H1 (cell line): Measurements from ENCODE around the gene AFTPH. TPM values are rescaled to one million over a fixed set of nuclear protein-coding genes. Genes with fewer than 3 reads are reported as not detected.

Source experiments
- CTCF ChIA-PET: fragments of 300-600 bp; sonication (Branson Sonifier 250); formaldehyde crosslinking; loops from one replicate; lab custom pipeline; 2021; ENCODE audit not compliant: partially characterized antibody; lab: Charles Lee
- POLR2A ChIA-PET: fragments of 300-600 bp; sonication (Branson Sonifier 250); formaldehyde crosslinking; loops from one replicate; lab custom pipeline; 2021; ENCODE audit warnings: inconsistent platforms; ENCODE audit not compliant: partially characterized antibody; lab: Charles Lee
- DNase-seq, 2 experiments: peaks; one replicate each; pipeline versions ENCODE4 v3.0.0 to v3.0.0-alpha.2; 2010 to 2022; ENCODE audit warnings: low spot score in 2 of 2, low read depth in 1 of 2, mixed read lengths in 1 of 2
- FAIRE-seq: peaks from 2 replicates; lab custom pipeline; 2011; peaks lifted over from hg19 to GRCh38; lab: Jason Lieb, UNC
- H2AFZ ChIP-seq: 2 replicates; pipeline ENCODE4 v1.8.1; 2012; ENCODE audit warnings: low read length, inconsistent platforms
- H2AK5ac ChIP-seq: 2 replicates; pipeline ENCODE4 v1.6.1; 2013; ENCODE audit warnings: low read depth, low read length
- H2BK120ac ChIP-seq: replicated peaks from 2 replicates; pipeline ENCODE3; 2013; ENCODE audit warnings: low read depth, low read length, inconsistent platforms
- H2BK12ac ChIP-seq: 2 replicates; pipeline ENCODE4 v1.6.1; 2013; ENCODE audit warnings: low read depth, low read length
- H2BK15ac ChIP-seq: 2 replicates; pipeline ENCODE4 v1.6.1; 2013; ENCODE audit warnings: low read length
- H2BK20ac ChIP-seq: 2 replicates; pipeline ENCODE4 v1.6.1; 2013; ENCODE audit warnings: low read length
- H2BK5ac ChIP-seq: 2 replicates; pipeline ENCODE4 v1.6.1; 2013; ENCODE audit warnings: low read depth, low read length
- H3K14ac ChIP-seq: 2 replicates; pipeline ENCODE4 v1.6.1; 2013; ENCODE audit warnings: inconsistent platforms; ENCODE audit not compliant: insufficient read length
- H3K18ac ChIP-seq: 2 replicates; pipeline ENCODE4 v1.6.1; 2013; ENCODE audit warnings: low read length; ENCODE audit errors: extremely low read depth
- H3K23ac ChIP-seq: 2 replicates; pipeline ENCODE4 v1.6.1; 2013; ENCODE audit warnings: inconsistent platforms; ENCODE audit not compliant: insufficient read length
- H3K23me2 ChIP-seq: 2 replicates; pipeline ENCODE4 v1.6.1; 2013; ENCODE audit warnings: low read depth, low read length
- H3K27ac ChIP-seq: 2 replicates; pipeline ENCODE4 v1.6.1; 2011; ENCODE audit warnings: low read depth, low read length, inconsistent platforms
- H3K27me3 ChIP-seq, 4 experiments: replicated peaks in 1 of 4; 1 replicate in 1 of 4; 2 replicates in 3 of 4; pipeline versions ENCODE4 v1.6.1 to v1.8.1; 2011 to 2013; ENCODE audit warnings: low read length in 3 of 4, mild to moderate bottlenecking in 3 of 4, inconsistent platforms in 2 of 4, mixed read lengths in 2 of 4, moderate library complexity in 1 of 4; ENCODE audit not compliant: control insufficient read depth in 3 of 4, insufficient read depth in 3 of 4; ENCODE audit errors: extremely low read depth in 1 of 4
- H3K36me3 ChIP-seq, 4 experiments: 2 replicates each; pipeline versions ENCODE4 v1.6.1 to v1.8.1; 2011 to 2013; ENCODE audit warnings: mild to moderate bottlenecking in 4 of 4, low read length in 3 of 4, moderate library complexity in 2 of 4, control low read depth in 1 of 4, inconsistent platforms in 1 of 4; ENCODE audit not compliant: insufficient read depth in 4 of 4, control insufficient read depth in 2 of 4
- H3K4ac ChIP-seq: replicated peaks from 2 replicates; pipeline ENCODE3; 2013; ENCODE audit warnings: low read length, low read depth, mixed read lengths, inconsistent platforms; ENCODE audit not compliant: insufficient read length
- H3K4me1 ChIP-seq, 4 experiments: replicated peaks in 1 of 4; 1 replicate in 1 of 4; 2 replicates in 3 of 4; pipeline versions ENCODE4 v1.6.1 to v1.8.1; 2011 to 2013; ENCODE audit warnings: low read length in 3 of 4, inconsistent platforms in 2 of 4, mixed read lengths in 1 of 4; ENCODE audit not compliant: insufficient read depth in 4 of 4, control insufficient read depth in 3 of 4
- H3K4me2 ChIP-seq, 2 experiments: 2 replicates each; pipeline versions ENCODE4 v1.6.1 to v1.8.1; 2011 to 2013; ENCODE audit warnings: low read depth in 2 of 2, low read length in 2 of 2, control low read depth in 1 of 2, inconsistent platforms in 1 of 2, mild to moderate bottlenecking in 1 of 2; ENCODE audit not compliant: insufficient read depth in 1 of 2
- H3K4me3 ChIP-seq, 4 experiments: fragments of 200-600, 300-600 bp in 1 of 4; sonication (generic), shearing (Covaris generic), sonication (Bioruptor Twin) in 1 of 4; 2 replicates each; pipeline versions ENCODE4 v1.5.1 to v1.8.1; 2011 to 2016; ENCODE audit warnings: low read length in 4 of 4, low read depth in 3 of 4, control low read depth in 2 of 4, inconsistent platforms in 2 of 4, mild to moderate bottlenecking in 2 of 4, mixed read lengths in 1 of 4, moderate library complexity in 1 of 4; ENCODE audit not compliant: insufficient read depth in 2 of 4; ENCODE audit errors: extremely low read depth in 1 of 4
- H3K56ac ChIP-seq: replicated peaks from 2 replicates; pipeline ENCODE3; 2013; ENCODE audit warnings: low read depth, mild to moderate bottlenecking, mixed read lengths, low read length, inconsistent platforms; ENCODE audit not compliant: insufficient read length
- H3K79me1 ChIP-seq: 2 replicates; pipeline ENCODE4 v1.6.1; 2013; ENCODE audit warnings: low read depth, low read length, control low read depth
- H3K79me2 ChIP-seq, 2 experiments: 2 replicates each; pipeline versions ENCODE4 v1.6.1 to v1.8.1; 2012 to 2013; ENCODE audit warnings: low read length in 2 of 2, mild to moderate bottlenecking in 2 of 2, inconsistent platforms in 1 of 2; ENCODE audit not compliant: insufficient read depth in 2 of 2, control insufficient read depth in 1 of 2
- H3K9ac ChIP-seq, 4 experiments: replicated peaks in 1 of 4; 1 replicate in 1 of 4; 2 replicates in 3 of 4; pipeline versions ENCODE4 v1.6.1 to v1.8.1; 2011 to 2013; ENCODE audit warnings: low read depth in 3 of 4, low read length in 3 of 4, control low read depth in 2 of 4, mild to moderate bottlenecking in 2 of 4, moderate library complexity in 2 of 4, inconsistent platforms in 1 of 4; ENCODE audit errors: extremely low read depth in 1 of 4
- H3K9me3 ChIP-seq, 2 experiments: 2 replicates each; pipeline versions ENCODE4 v1.6.1 to v1.8.1; 2012 to 2013; ENCODE audit warnings: mild to moderate bottlenecking in 2 of 2, moderate library complexity in 2 of 2, control low read depth in 1 of 2, inconsistent platforms in 1 of 2, low read depth in 1 of 2, low read length in 1 of 2, mixed read lengths in 1 of 2; ENCODE audit not compliant: insufficient read depth in 2 of 2
- H4K20me1 ChIP-seq, 2 experiments: replicated peaks in 1 of 2; 2 replicates each; pipeline versions ENCODE3 to v1.8.1; 2011 to 2013; ENCODE audit warnings: inconsistent platforms in 2 of 2, low read length in 2 of 2, mild to moderate bottlenecking in 1 of 2; ENCODE audit not compliant: insufficient read depth in 2 of 2, control insufficient read depth in 1 of 2
- H4K5ac ChIP-seq: 2 replicates; pipeline ENCODE4 v1.6.1; 2013; ENCODE audit warnings: low read length, low read depth, mixed read lengths, inconsistent platforms; ENCODE audit not compliant: insufficient read length
- H4K8ac ChIP-seq: 2 replicates; pipeline ENCODE4 v1.8.0; 2013; ENCODE audit warnings: mild to moderate bottlenecking, moderate library complexity, low read length, inconsistent platforms; ENCODE audit not compliant: insufficient read depth; ENCODE audit errors: extremely low read depth
- H4K91ac ChIP-seq: replicated peaks from 2 replicates; pipeline ENCODE3; 2013; ENCODE audit warnings: low read length, mixed read lengths, inconsistent platforms; ENCODE audit not compliant: insufficient read length
- ASH2L ChIP-seq: fragments of 200-600, 300-600 bp; sonication (generic); IDR thresholded peaks from one replicate; pipeline ENCODE4 v1.7.1; 2017; ENCODE audit warnings: low read length
- BCL11A ChIP-seq, 2 experiments: IDR thresholded peaks; one replicate each; pipeline ENCODE4 v1.6.1; 2011; ENCODE audit warnings: low read depth in 2 of 2, low read length in 2 of 2, mild to moderate bottlenecking in 2 of 2
- CBX5 ChIP-seq: fragments of 300-800, 300-1000 bp; sonication (generic); IDR thresholded peaks from 2 replicates; pipeline ENCODE4 v1.7.1; 2016; ENCODE audit warnings: antibody characterized with exemption, low read length, low read depth
- CTCF ChIP-seq, 3 experiments: IDR thresholded peaks; 1 replicate in 2 of 3; 2 replicates in 1 of 3; pipeline versions ENCODE4 v1.5.1 to v1.6.1; 2011; ENCODE audit warnings: low read length in 3 of 3, mild to moderate bottlenecking in 3 of 3, inconsistent platforms in 2 of 3, low read depth in 1 of 3, moderate library complexity in 1 of 3; ENCODE audit not compliant: insufficient read depth in 1 of 3; ENCODE audit errors: control extremely low read depth in 1 of 3
- EZH2 ChIP-seq: fragments of 200-600 bp; sonication (generic); IDR thresholded peaks from 2 replicates; pipeline ENCODE4 v1.7.1; 2012; ENCODE audit warnings: low read depth, mild to moderate bottlenecking, moderate library complexity, low read length, inconsistent platforms; ENCODE audit not compliant: severe bottlenecking
- KDM5A ChIP-seq: fragments of 200-600 bp; IDR thresholded peaks from 2 replicates; pipeline ENCODE4 v1.7.1; 2012; ENCODE audit warnings: mild to moderate bottlenecking, low read length, inconsistent platforms, mixed read lengths
- MAX ChIP-seq: IDR thresholded peaks from 2 replicates; pipeline ENCODE4 v1.6.1; 2012; ENCODE audit warnings: inconsistent platforms
- POLR2A ChIP-seq, 2 experiments: IDR thresholded peaks; 1 replicate in 1 of 2; 2 replicates in 1 of 2; pipeline ENCODE4 v1.6.1; 2011; ENCODE audit warnings: low read depth in 2 of 2, low read length in 2 of 2, mild to moderate bottlenecking in 2 of 2; ENCODE audit errors: control extremely low read depth in 1 of 2
- SP1 ChIP-seq: IDR thresholded peaks from 2 replicates; pipeline ENCODE4 v1.6.1; 2011; ENCODE audit warnings: low read depth, low read length
- TCF12 ChIP-seq: IDR thresholded peaks from 2 replicates; pipeline ENCODE4 v1.6.1; 2011; ENCODE audit warnings: low read depth, mild to moderate bottlenecking, low read length
- TEAD4 ChIP-seq: IDR thresholded peaks from 2 replicates; pipeline ENCODE4 v1.6.1; 2012; ENCODE audit warnings: low read depth, low read length, inconsistent platforms, mixed read lengths
- ZNF274 ChIP-seq: IDR thresholded peaks from 2 replicates; pipeline ENCODE4 v1.7.0; 2012; ENCODE audit warnings: low read length, borderline replicate concordance; ENCODE audit errors: extremely low read depth
- WGBS, 2 experiments: shearing (Covaris generic) in 1 of 2; methylation state at CpG; one replicate each; pipeline versions ENCODE4 v1.1.6 to v1.1.7; 2013 to 2015; ENCODE audit warnings: low lambda C conversion rate in 2 of 2, mixed read lengths in 2 of 2, inconsistent platforms in 1 of 2, low coverage in 1 of 2, missing lambda C conversion rate in 1 of 2; ENCODE audit not compliant: insufficient replicate concordance in 2 of 2, insufficient coverage in 1 of 2, insufficient read length in 1 of 2; ENCODE audit errors: extremely low coverage in 1 of 2, missing lambda C conversion rate in 1 of 2; 5-methylcytosine and 5-hydroxymethylcytosine counted together
- polyA plus RNA-seq, 7 experiments: library from polyadenylated mRNA; depleted of rRNA in 3 of 7; stranded (reverse) in 5 of 7; unstranded in 2 of 7; fragments of >200 nt in 5 of 7; fragments of 200-250 nt in 2 of 7; gene quantifications; 1 replicate in 5 of 7; 2 replicates in 1 of 7; 4 replicates in 1 of 7; pipeline versions ENCODE4 v1.2.1 to v1.2.3, GENCODE V29; 2011 to 2013; ENCODE audit warnings: missing spikeins in 2 of 7, mixed read lengths in 2 of 7
- total RNA-seq: library from RNA; stranded (reverse); fragmentation: NEBNext Ultra II Directional; extraction: Animal tissue kit (Norgen Biotek cat#: 25700); gene quantifications from 2 replicates; pipeline ENCODE4 v1.2.1, GENCODE V29; 2021

Gene AFTPH
- total and polyA plus RNA-seq, 2 of the 8 experiments (the other 6 are each of a cell fraction or from before 2014, with no cell fraction given), result 7.3 to 15.0 TPM

DNA sequence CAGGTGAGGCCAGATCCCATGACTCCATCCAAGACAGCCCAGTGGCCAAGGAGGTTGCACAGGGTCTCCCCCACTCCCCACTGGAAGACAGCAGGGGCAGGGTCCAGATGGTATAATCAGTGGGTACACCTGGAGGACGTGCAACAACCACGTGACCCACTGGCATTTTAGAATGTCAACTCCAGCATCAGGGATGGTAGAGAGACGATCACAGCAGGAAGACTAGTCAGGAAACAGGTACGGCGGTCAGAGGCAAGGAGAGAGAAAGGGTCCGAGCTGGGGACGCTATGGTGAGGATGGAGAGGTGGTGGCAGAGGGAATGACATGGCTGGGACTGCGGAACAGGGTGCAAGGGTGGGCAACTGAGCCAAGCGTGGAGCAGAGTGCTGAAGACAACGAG, 106.6 kb downstream of the AFTPH start:
- H3K4ac ChIP-seq, result no peak overlapping the region
- 89% methylated on average over 10 of the region's 10 CpGs; no CpG with 5 or more reads in 1 of the 2 experiments for WGBS, 2 experiments
- CTCF ChIA-PET, result interaction anchor here (0.8 to 27.4 kb wide), 4 partner anchors 6 to 242 kb away, joined by 3 to 389 read pairs (median 196); no protein-coding TSS in a partner anchor
- TF ChIP-seq ASH2L (no peak), ZNF274 (no peak), EZH2 (no peak), CTCF (IDR thresholded peaks at IDR 0.05; ENCODE audit: control extremely low read depth in 1 of 3, insufficient read depth in 1 of 3, low read depth in 1 of 3, low read length in 3 of 3) (no peak), TCF12 (no peak), KDM5A (no peak), TEAD4 (no peak), BCL11A (IDR thresholded peaks at IDR 0.05; ENCODE audit: low read depth in 2 of 2, low read length in 2 of 2) (no peak), MAX (no peak), CBX5 (no peak), SP1 (no peak), POLR2A (IDR thresholded peaks at IDR 0.05; ENCODE audit: control extremely low read depth in 1 of 2, low read depth in 2 of 2, low read length in 2 of 2) (no peak)

More for the DNA sequence above, 106.6 kb downstream of the AFTPH start:
- Histone ChIP-seq H2BK12ac (no peak overlapping the region), H3K56ac (no peak overlapping the region), H3K23ac (no peak overlapping the region), H3K27ac (no peak overlapping the region), H2BK5ac (no peak overlapping the region), H3K27me3 (no peaks in the 10 kb centered on the region), H3K9me3 (no peaks in the 10 kb centered on the region), H4K20me1 (peaks cover 0 to under 1% of the 10 kb centered on the region in 2 experiments), H3K79me2 (no peaks in the 10 kb centered on the region), H3K23me2 (no peaks in the 10 kb centered on the region), H3K79me1 (no peaks in the 10 kb centered on the region), H3K4me3 (no peak overlapping the region), H3K4me2 (no peak overlapping the region), H2BK120ac (no peak overlapping the region), H2BK15ac (no peak overlapping the region), H3K4me1 (peaks cover 5 to 9% (median 5%) of the 10 kb centered on the region in 4 experiments; a peak in 4 of 7 replicates), H4K91ac (no peak overlapping the region), H2AK5ac (no peak overlapping the region), H3K14ac (no peak overlapping the region), H3K18ac (no peak overlapping the region), H2BK20ac (no peak overlapping the region), H4K5ac (no peak overlapping the region), H3K36me3 (peaks cover 0 to 7% (median 0%) of the 10 kb centered on the region in 4 experiments; a peak in 3 of 8 replicates), H3K9ac (no peak overlapping the region), H2AFZ (no peak overlapping the region), H4K8ac (no peak overlapping the region; the same call in 1 of the 2 replicates)
- no peak for DNase-seq
- no peak for FAIRE-seq
- POLR2A ChIA-PET, result interaction anchor here (1.2 kb wide), 1 partner anchor 14 kb away, joined by 3 read pairs; no protein-coding TSS in a partner anchor
